Psoas muscle (tissue), 8 donors: ENCODE data around the gene RIN1. TPM values are rescaled to one million over a fixed set of nuclear protein-coding genes. Genes with fewer than 3 reads are reported as not detected.

ENCODE experiments used
- ATAC-seq, 4 donors: fragments of 200-7000 bp; cut with Tn5 transposase; one replicate each; pipeline ENCODE4 v1.9.1; 2020; ENCODE audit warnings: moderate library complexity in 3 of 4, mild to moderate bottlenecking in 2 of 4
- DNase-seq, 2 donors: peaks; one replicate each; pipeline ENCODE4 v3.0.0-alpha.2; 2020
- H3K27ac ChIP-seq: fragments of 200-600 bp; one replicate; pipeline ENCODE4 v1.8.0; 2022
- H3K27me3 ChIP-seq, 3 donors: fragments of 200-600 bp in 1 of 3; one replicate each; pipeline versions ENCODE4 v1.6.1 to v1.8.0; 2013 to 2022; ENCODE audit warnings: low read length in 2 of 3, mild to moderate bottlenecking in 2 of 3, moderate library complexity in 1 of 3; ENCODE audit not compliant: insufficient read depth in 3 of 3
- H3K36me3 ChIP-seq, 2 donors: fragments of 200-600 bp in 1 of 2; one replicate each; pipeline versions ENCODE4 v1.6.1 to v1.8.0; 2013 to 2022; ENCODE audit warnings: low read depth in 1 of 2, mild to moderate bottlenecking in 1 of 2, moderate library complexity in 1 of 2; ENCODE audit not compliant: insufficient read depth in 1 of 2
- H3K4me1 ChIP-seq: fragments of 200-600 bp; one replicate; pipeline ENCODE4 v1.8.0; 2022
- H3K4me3 ChIP-seq: fragments of 200-600 bp; one replicate; pipeline ENCODE4 v1.8.0; 2022; ENCODE audit warnings: mild to moderate bottlenecking
- H3K9me3 ChIP-seq: fragments of 200-600 bp; one replicate; pipeline ENCODE4 v1.8.0; 2022
- CTCF ChIP-seq: fragments of 200-600 bp; IDR thresholded peaks from one replicate; pipeline ENCODE4 v1.8.0; 2022; ENCODE audit warnings: antibody characterized with exemption
- WGBS, 3 donors: extraction: QIAGEN DNeasy Blood & Tissue Kit; methylation state at CpG; one replicate each; pipeline versions ENCODE4 v1.1.6 to v1.1.7; 2013; 5-methylcytosine and 5-hydroxymethylcytosine counted together
- intact Hi-C, 2 donors: fragments of 100-400 bp; cut with DNase I; formaldehyde crosslinking; loops; one replicate each; pipeline versions ENCODE4 v1.11.0 to v1.14.2; 2022
- polyA plus RNA-seq, 3 donors: library from polyadenylated mRNA; stranded (reverse); fragments of 200-250 nt; gene quantifications; one replicate each; pipeline ENCODE4 v1.2.3, GENCODE V29; 2013
- total RNA-seq, 4 donors: library from RNA; stranded (reverse); fragmentation: NEBNext Ultra II Directional in 2 of 4; extraction: Animal tissue kit (Norgen Biotek cat#: 25700) in 2 of 4; gene quantifications; one replicate each; pipeline versions ENCODE4 v1.2.1 to v1.2.4, GENCODE V29; 2021 to 2023
- donor health status: healthy with polysubstance abuse.
- donor health status: DM: no; HTN: no; CAD: no; lungs with moderate emphysema.
- donor health status: Bipolar disorder and iron deficiency.
- donor health status: healthy.
- donor health status: DM: yes; HTN: yes; CAD: no.
- donor health status: DM: no; HTN: no; CAD: no.
- donor health status: DM: no; HTN: no; CAD: no.
- donor health status: DM: yes; HTN: yes; CAD: no.

Gene RIN1
- total and polyA plus RNA-seq, 7 donors: 1.2 to 38.0 (median 5.7) TPM

- peaks cover 16% of the 10 kb centered on the region for H3K4me1 ChIP-seq
- no peak for TF ChIP-seq CTCF
- intact Hi-C loops: no loop called here
- H3K27me3 ChIP-seq: peaks cover 0 to 40% (median 14%) of the 10 kb centered on the region in 3 donors
- ATAC-seq (no peak), DNase-seq (no peak)
- H3K27ac ChIP-seq: no peak within 1 kb of the TSS
- WGBS, 3 donors: 2 to 3% (median 2%) methylated on average over 39 to 93 of the region's 95 CpGs
- no peaks in the 10 kb centered on the region for H3K9me3 ChIP-seq
- H3K36me3 ChIP-seq: peaks cover 0 to 1% of the 10 kb centered on the region in 2 donors
- peak within 1 kb of the TSS; percentile 65 for H3K4me3 ChIP-seq
Measured at GRCh38 chr11:66291706-66292542, 44.3 kb downstream of the RIN1 start, which contains the start of gene TMEM151A. Gene TMEM151A, plus strand, starts transcription at chr11:66291894. Its CDS starts 120 bp downstream, at chr11:66292014.

- H3K9me3 ChIP-seq: no peaks in the 10 kb centered on the region
- WGBS, 3 donors: 15 to 20% (median 16%) methylated on average over 10 to 16 of the region's 16 CpGs
- intact Hi-C loops: no loop called here
- H3K4me1 ChIP-seq: peaks cover 16% of the 10 kb centered on the region
- no peak overlapping the region for H3K27ac ChIP-seq
- no peak for TF ChIP-seq CTCF
- peaks cover 0 to 8% of the 10 kb centered on the region in 2 donors for H3K36me3 ChIP-seq
- H3K27me3 ChIP-seq: peaks cover 0 to 40% (median 14%) of the 10 kb centered on the region in 3 donors
- DNase-seq (no peak), ATAC-seq (no peak)
- peak overlapping the region; percentile 65 for H3K4me3 ChIP-seq
Measured at GRCh38 chr11:66291303-66291705, 44.9 kb downstream of the RIN1 start.

- ATAC-seq: no peak
- TF ChIP-seq CTCF: no peak
- 76 to 78% (median 77%) methylated on average over 2 of the region's 2 CpGs for WGBS, 3 donors
- H3K36me3 ChIP-seq: peaks cover 0 to 18% of the 10 kb centered on the region in 2 donors
- intact Hi-C loops: no loop called here
- no peak overlapping the region for H3K27ac ChIP-seq
- H3K9me3 ChIP-seq: no peaks in the 10 kb centered on the region
- H3K27me3 ChIP-seq: peaks cover 0 to 36% (median 14%) of the 10 kb centered on the region in 3 donors
- H3K4me3 ChIP-seq: no peak overlapping the region
- peaks cover 16% of the 10 kb centered on the region for H3K4me1 ChIP-seq
- no peak for DNase-seq
Measured at GRCh38 chr11:66290330-66290621, 46.0 kb downstream of the RIN1 start.

GRCh38 chr11:66289548-66290329 lies 46.5 kb downstream of the RIN1 start:
- no peaks in the 10 kb centered on the region for H3K9me3 ChIP-seq
- ATAC-seq (peak; percentile 26 to 50 (median 46)), DNase-seq (peak in 1 of 2 donors; percentile 72)

More at GRCh38 chr11:66289548-66290329, 46.5 kb downstream of the RIN1 start:
- intact Hi-C loops: no loop called here
- H3K36me3 ChIP-seq: peaks cover 0 to 23% of the 10 kb centered on the region in 2 donors
- peaks cover 16% of the 10 kb centered on the region for H3K4me1 ChIP-seq
- H3K4me3 ChIP-seq: peak overlapping the region; percentile 96
- H3K27ac ChIP-seq: peak overlapping the region; percentile 95
- TF ChIP-seq CTCF: no peak
- 9 to 11% (median 10%) methylated on average over 32 to 36 of the region's 36 CpGs for WGBS, 3 donors
- peaks cover 0 to 30% (median 11%) of the 10 kb centered on the region in 3 donors for H3K27me3 ChIP-seq
